Activated CD4-positive, alpha-beta T cell treated with anti-CD3 and anti-CD28 coated beads, Interleukin-2, amount 50 U/mL, for 16 hours (primary cell): ENCODE results near the gene TGIF1.

Source experiments
- DNase-seq: peaks from one replicate; pipeline ENCODE4 v3.0.0-alpha.2; 2020

The TGIF1 gene

GRCh38 chr18:3440341-3440740 lies 9.6 kb upstream of the TGIF1 start:
- DNase-seq: no peak

- no peak for DNase-seq
Measured at GRCh38 chr18:3441290-3441689, 8.7 kb upstream of the TGIF1 start.

GRCh38 chr18:3442919-3443318 lies 7.1 kb upstream of the TGIF1 start:
- DNase-seq: no peak

DNA sequence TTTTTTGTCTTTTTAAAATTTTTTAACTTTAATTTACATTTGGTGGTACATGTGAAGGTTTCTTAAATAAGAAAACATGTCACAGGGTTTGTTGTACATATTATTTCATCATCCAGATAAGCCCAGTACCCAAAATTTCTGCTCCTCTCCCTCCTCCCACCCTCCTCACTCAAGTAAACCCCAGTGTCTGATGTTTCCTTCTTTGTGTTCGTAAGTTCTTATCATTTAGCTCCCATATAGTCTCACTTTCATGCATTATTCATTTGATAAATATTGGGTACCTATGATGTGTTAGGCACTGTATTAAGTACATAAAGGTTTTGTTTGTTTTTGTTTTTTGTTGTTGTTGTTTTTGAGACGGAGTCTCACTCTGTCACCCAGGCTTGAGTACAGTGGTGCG lies 5.7 kb upstream of the TGIF1 start:
- DNase-seq: no peak

DNA sequence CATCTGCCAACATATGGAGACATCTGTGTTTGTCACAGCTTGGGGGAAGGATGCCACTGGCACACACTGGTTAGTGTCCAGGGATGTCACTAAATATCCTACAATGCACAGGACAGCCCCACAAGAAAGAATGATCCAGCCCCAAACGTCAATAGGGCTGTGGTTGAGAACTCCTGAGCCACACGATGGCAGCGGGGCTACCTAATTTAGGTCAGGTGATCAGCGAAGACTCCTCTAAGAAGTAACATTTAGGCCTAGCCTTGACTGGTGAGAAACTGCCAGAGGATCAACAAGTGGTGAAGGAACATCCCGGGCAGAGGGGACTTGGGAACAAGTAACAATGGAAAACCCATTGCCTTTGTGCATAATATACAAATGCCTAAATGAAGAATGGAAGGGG lies 5.0 kb upstream of the TGIF1 start:
- no peak for DNase-seq

DNA sequence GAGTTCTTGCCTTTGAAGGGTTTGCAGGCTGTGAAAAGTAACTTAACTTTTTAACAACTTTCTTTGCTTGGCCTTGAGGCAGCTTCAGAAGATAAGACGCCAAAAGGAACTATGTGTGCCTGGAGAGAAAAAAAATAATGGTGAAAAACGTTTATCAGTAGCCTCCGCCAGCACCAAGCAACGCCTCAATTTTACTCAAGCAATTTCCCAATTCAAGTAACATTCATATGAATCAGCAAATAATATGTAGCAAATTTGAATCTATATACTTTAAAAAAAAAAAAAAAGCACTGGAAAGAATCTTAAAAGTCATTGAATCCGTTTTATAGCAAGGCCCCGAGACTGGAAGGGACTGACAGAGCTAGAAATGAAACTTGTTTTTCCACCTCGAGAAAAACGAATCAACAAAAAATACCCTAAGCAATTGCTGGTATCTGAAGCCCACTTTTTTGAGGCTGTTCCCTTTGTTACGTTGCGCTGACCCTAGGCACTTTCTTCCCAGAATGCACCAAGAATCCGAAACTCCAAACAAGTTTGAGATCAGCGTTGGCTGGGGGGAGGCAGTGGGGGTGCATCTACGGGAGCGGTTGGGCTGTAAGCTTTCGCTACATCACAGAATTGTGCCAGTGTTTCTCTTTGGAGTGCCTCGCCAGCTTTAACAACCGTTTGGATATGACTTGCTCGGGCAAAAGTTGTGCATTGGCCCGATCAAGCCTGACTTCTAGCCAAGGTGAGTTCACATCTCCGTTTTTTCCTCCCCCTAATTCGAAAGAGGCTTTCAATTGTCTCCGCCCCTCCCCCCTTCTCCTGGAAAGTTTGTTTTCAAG lies 2.7 kb upstream of the TGIF1 start:
- DNase-seq: peak; percentile 47

- peak; percentile 94 for DNase-seq
Measured at GRCh38 chr18:3447895-3448837, 1.8 kb upstream of the TGIF1 start.

- DNase-seq: peak; percentile 92
Measured at GRCh38 chr18:3448838-3449511, 997 bp upstream of the TGIF1 start.

- DNase-seq: no peak
Measured at GRCh38 chr18:3449512-3450011, 410 bp upstream of the TGIF1 start.

DNA sequence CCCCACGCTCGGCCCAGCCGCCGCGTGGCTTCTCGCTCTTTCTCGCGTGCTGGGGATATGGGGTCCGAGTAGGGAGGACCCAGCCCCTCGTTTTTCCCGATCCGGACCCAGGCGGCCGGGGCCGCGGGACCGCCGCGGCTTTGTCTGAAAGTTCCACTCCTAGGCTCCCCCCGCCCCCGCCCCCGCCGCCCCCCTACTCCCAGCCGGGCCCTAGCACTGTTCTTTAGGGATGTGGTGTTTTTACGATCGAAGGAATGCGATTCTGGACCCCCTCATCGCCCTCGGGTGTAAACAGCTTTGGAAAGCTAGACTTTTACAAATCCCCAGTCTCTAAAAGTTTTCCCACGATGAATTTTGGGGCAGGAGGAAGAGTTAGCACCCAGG lies 819 bp downstream of the TGIF1 start:
- no peak for DNase-seq

DNA sequence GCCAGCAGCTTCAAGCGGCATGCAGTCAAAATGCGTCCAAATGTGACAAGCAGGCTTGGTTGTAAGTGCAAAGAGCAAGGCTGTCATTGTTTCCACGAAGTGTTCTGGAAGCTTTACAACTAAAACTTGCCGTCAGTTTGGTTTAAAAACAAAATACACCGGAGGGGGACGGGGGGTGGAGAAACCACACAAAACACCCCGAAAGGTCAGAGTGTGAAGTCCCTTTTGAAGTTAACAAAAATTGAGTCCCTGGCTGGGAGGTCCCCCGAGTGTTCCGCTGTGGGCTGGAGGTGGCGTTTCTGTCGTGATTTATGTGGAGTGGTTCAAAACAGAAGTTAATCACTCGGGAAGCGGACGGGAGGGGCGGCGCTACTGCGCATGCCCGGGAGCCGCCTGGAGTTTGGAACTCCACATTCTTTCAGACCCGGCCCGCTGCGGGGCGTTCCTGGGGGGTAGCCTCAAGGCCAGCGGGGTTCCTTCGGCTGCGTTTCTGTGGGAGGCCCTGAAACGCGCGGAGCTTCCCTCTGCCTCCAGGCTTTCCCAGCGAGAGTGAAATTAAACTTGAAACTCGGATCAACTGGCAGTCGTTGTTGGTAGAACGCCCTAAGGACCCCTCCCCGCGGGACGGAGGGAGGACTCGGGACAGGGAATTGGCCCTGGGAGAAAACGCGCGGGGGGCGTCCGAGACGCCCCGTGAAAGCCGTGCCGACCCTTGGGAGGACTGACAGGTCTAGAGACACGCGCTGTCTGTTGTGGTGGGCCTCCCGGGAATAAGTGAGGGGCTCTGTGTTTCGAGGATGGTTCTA lies 1.4 kb downstream of the TGIF1 start:
- peak; percentile 78 for DNase-seq

DNA sequence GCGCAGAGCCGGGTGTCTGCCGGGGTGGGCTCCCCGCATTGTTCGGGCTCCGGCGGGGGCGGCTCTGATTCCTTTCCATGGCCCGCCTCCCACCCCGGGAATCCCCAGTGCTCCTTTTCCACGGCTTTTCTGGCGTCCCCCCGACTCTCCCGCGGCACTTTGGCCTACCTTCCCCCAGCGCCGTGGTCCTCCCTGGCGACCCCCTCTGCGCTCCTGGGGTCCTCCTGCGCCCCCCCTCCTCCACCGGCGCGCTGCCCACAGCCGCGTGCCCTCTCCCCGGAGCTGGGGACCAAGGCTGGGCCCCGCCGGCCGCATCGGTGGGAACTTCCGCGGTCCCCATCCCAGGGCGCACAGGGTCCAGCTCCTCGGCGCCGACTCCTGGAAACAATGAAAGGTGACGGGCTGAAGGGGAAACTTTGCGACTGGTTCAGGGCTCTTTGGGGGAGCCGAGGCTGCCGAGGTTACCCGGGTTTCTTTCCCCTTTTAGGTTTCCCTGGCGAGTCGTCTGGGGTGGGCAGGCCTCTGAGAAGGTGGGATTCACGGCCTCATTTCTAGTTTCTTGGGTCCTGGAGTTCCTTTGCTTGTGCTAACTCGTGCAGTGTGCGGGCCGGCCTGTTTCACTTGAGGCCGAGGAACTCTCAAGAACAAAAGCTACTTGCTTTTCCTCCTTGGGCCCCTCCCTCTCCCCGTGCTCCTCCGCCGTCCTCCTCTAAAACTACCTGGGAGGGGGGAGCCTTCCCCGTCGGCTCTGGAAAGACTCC lies 2.2 kb downstream of the TGIF1 start:
- peak; percentile 36 for DNase-seq

DNA sequence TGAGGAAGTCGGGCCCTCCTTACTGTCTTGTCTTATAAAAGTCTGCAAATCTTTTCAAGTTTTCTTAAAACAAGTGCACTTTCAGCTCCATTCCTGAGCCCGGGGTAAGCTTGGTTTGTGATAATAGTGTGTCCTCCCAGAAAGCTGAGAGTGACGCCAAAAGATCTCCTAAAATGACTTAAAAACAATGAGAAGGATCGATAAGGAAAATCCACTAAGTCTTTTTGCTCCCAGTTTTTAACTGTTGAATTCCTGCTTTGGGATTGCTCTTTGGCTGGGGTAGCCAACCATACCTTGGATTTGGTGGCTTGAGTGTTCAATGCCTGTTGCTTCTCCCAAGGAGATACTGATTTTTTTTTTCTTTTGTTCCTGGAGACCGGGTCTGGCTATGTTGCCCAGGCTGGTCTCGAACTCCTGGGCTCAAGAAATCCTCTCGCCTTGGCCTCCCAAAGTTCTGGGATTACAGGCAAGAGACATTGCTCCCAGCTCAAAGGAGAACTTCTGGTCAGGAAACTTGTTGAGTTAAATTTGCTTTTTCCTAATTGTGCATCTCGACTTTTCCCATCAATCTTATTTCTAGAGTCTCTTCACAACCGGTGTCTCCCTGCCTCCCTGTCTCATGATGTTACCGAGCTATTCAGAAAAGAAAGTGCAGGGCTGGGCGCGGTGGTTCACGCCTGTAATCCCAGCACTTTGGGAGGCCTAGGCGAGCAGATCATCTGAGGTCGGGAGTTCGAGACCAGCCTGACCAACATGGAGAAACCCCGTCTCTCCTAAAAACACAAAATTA lies 3.0 kb downstream of the TGIF1 start:
- DNase-seq: no peak

GRCh38 chr18:3453540-3454364 lies 3.8 kb downstream of the TGIF1 start:
- peak; percentile 46 for DNase-seq

DNA sequence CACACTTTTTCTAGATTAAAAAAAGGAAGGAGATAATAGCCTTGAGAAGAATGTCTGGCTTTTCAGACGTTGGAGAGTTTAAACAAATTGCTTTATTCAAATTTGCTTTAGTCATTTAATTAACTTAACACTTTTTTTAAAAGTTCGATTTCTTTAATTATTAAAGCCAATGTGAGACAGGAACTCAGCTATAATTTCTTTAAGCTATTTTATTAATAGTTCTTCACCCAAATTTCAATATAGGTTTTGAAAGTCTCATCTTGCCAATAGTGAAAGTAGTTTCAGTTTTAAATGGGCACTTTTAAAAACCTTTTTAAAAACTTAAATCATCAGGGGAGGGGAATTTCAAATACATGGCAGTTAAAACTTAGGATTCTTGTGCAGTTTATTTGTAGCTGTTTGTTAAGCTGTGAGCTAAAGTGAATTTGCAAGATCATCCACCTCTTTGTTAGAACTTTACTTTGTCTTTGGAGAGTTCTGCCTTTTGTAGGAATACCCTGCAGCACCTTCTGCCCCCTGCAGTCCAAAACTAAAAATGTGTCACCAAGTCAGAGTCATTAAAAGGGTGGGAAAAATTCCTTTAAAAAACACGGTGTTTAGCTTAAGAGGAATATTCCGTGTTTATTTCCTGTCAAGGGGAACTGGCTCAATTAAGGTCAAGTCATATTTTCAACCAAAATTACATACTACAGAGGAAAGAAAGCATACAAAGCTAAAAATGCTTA lies 4.6 kb downstream of the TGIF1 start:
- DNase-seq: peak; percentile 42

DNA sequence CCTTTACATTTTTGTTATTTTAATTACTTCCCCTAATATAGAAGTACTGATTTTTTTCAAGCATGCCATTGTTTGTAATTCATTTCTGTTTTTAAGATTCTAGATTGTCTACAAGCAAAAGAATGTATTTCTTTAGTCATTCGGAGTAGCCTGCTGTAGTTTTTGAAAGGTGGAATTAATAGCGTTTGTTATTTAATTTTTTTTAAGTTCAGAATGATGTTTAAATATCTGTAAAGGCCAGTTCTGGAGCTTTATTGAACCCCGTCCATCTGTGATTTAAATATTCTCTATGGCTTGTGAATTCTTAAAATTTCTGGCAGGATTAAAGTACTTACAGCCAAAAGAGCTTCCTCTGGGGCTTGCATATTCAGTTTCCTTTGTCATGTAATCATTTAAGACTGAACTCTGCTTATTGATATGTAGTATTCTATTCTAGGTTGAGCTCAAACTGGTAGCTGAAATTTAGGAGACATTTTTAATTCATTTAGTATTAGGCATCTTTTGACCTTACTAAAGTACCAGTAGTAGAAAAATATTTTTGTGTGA lies 5.2 kb downstream of the TGIF1 start:
- no peak for DNase-seq

GRCh38 chr18:3455907-3456685 lies 6.1 kb downstream of the TGIF1 start:
- DNase-seq: no peak

GRCh38 chr18:3456686-3457069 lies 6.7 kb downstream of the TGIF1 start:
- DNase-seq: no peak
